Uterus (tissue), 4 donors: ENCODE results near the gene PUM1. TPM values are rescaled to one million over a fixed set of nuclear protein-coding genes. Genes with fewer than 3 reads are reported as not detected.
"Not testable (repeated sequence)": the region's sequence is repeated elsewhere in the genome, so short reads cannot be mapped to it uniquely, and the experiment has no call there.

Experiments used
- DNase-seq, 2 donors: peaks; one replicate each; pipeline ENCODE4 v3.0.0-alpha.2; 2019 to 2020
- H3K27ac ChIP-seq, 2 donors: fragments of 200-600 bp; sonication (generic); 1 replicate in 1 of 2; 2 replicates in 1 of 2; pipeline ENCODE4 v1.5.1; 2016 to 2018
- H3K27me3 ChIP-seq, 2 donors: fragments of 200-600 bp; sonication (generic); one replicate each; pipeline ENCODE4 v1.5.1; 2018 to 2019; ENCODE audit warnings: control low read depth in 1 of 2
- H3K36me3 ChIP-seq, 2 donors: fragments of 200-600 bp; sonication (generic); one replicate each; pipeline ENCODE4 v1.5.1; 2019; ENCODE audit warnings: control low read depth in 1 of 2
- H3K4me1 ChIP-seq, 2 donors: fragments of 200-600 bp; sonication (generic); one replicate each; pipeline ENCODE4 v1.5.1; 2018 to 2019; ENCODE audit warnings: control low read depth in 1 of 2
- H3K4me3 ChIP-seq, 2 donors: fragments of 200-600 bp; sonication (generic); 1 replicate in 1 of 2; 2 replicates in 1 of 2; pipeline ENCODE4 v1.5.1; 2018 to 2019; ENCODE audit warnings: mild to moderate bottlenecking in 1 of 2
- H3K9me3 ChIP-seq, 2 donors: fragments of 200-600 bp; sonication (generic); one replicate each; pipeline ENCODE4 v1.5.1; 2019; ENCODE audit warnings: control low read depth in 1 of 2
- POLR2A ChIP-seq, 2 donors: fragments of 450-650 bp; IDR thresholded peaks; one replicate each; pipeline ENCODE4 v1.6.1; 2016; ENCODE audit warnings: antibody characterized with exemption in 2 of 2, mild to moderate bottlenecking in 1 of 2, moderate library complexity in 1 of 2
- intact Hi-C: fragments of 100-400 bp; cut with DNase I; formaldehyde crosslinking; loops from one replicate; pipeline ENCODE4 v1.15.1; 2023; ENCODE audit warnings: low total_unique reads
- total RNA-seq, 4 donors: library from RNA; depleted of rRNA in 3 of 4; stranded (reverse); fragments of >200 nt in 3 of 4; gene quantifications; one replicate each; pipeline versions ENCODE4 v1.1.0 to v1.2.4, GENCODE V29; 2014 to 2023
- TF ChIP-seq, protein P1 (sequence below), 4 experiments: fragments of 200-600 bp in 2 of 4; fragments of 450-650 bp in 2 of 4; sonication (generic) in 2 of 4; IDR thresholded peaks; one replicate each; pipeline ENCODE4 v1.5.1; 2016 to 2019; ENCODE audit warnings: antibody characterized with exemption in 4 of 4, mild to moderate bottlenecking in 2 of 4, moderate library complexity in 1 of 4
- donor health status: DM: yes; HTN: yes; CAD: no.

Gene PUM1
- total RNA-seq, 4 donors from 2014 or later = 42.9 to 152 (median 113) TPM

DNA sequence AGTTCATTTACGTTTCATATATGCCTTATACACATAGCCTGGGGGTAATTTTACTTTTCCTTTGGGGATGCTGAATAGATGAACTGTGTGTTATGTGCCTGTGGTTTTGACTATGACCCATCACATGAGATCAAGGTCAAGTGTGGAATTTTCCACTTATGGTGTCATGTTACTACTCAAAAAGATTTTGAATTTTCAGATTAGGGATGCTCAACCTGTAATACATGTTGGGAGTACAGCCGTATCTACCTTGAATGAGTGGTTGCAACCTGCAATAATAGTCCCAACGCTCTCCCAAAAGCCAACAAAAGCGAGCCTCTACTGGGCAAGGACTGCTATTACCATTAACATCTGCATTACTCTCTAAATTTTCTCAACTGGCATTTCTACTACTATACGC lies 88.4 kb downstream of the PUM1 start:
- no peaks in the 10 kb centered on the region for H3K4me1 ChIP-seq
- TF ChIP-seq POLR2A (IDR thresholded peaks at IDR 0.05) = no peak
- no peaks in the 10 kb centered on the region for H3K36me3 ChIP-seq
- DNase-seq = no peak
- H3K27ac ChIP-seq = no peak overlapping the region
- H3K4me3 ChIP-seq = no peak overlapping the region
- H3K9me3 ChIP-seq = no peaks in the 10 kb centered on the region
- no peaks in the 10 kb centered on the region for H3K27me3 ChIP-seq
- intact Hi-C loops = no loop called here

DNA sequence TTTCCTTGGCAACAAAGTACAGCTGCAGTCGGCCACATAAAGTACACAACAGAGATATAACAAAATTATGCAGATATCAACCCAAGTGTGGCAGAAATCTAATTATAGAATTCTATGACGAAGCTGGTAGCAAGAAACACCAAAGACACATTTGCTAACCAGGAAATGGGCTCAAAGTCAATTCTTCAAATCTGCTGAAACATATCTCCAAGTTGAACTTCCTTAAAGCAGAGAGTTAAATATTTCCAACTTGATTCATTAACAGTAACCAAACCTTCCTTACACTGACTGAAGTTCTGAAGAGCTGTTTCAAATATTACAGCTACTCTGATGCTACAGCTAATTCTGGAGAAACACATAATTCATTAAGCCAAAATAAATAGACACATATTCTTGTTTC lies 89.4 kb downstream of the PUM1 start:
- TF ChIP-seq, protein P1, sequence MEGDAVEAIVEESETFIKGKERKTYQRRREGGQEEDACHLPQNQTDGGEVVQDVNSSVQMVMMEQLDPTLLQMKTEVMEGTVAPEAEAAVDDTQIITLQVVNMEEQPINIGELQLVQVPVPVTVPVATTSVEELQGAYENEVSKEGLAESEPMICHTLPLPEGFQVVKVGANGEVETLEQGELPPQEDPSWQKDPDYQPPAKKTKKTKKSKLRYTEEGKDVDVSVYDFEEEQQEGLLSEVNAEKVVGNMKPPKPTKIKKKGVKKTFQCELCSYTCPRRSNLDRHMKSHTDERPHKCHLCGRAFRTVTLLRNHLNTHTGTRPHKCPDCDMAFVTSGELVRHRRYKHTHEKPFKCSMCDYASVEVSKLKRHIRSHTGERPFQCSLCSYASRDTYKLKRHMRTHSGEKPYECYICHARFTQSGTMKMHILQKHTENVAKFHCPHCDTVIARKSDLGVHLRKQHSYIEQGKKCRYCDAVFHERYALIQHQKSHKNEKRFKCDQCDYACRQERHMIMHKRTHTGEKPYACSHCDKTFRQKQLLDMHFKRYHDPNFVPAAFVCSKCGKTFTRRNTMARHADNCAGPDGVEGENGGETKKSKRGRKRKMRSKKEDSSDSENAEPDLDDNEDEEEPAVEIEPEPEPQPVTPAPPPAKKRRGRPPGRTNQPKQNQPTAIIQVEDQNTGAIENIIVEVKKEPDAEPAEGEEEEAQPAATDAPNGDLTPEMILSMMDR (IDR thresholded peaks at IDR 0.05) = no peak
- TF ChIP-seq POLR2A (IDR thresholded peaks at IDR 0.05) = no peak

DNA sequence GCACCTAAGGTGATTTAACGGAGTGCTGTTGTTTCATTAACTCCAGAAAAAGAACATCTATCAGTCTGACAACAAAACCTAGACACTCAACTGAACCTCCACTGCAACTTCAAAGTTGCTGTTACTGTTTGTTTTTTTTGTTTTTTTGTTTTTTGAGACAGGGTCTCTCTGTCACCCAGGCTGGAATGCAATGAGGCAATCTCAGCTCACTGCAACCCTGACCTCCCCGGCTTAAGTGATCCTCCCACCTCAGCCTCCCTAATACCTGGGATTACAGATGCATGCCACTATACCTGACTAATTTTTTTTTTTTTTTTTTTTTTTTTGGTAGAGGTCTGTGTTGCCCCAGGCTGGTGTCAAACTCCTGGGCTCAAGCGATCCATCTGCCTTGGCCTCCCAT lies 90.3 kb downstream of the PUM1 start:
- Histone ChIP-seq H3K27me3 (no peaks in the 10 kb centered on the region), H3K9me3 (no peaks in the 10 kb centered on the region), H3K4me3 (no peak overlapping the region), H3K36me3 (no peaks in the 10 kb centered on the region), H3K27ac (no peak overlapping the region), H3K4me1 (no peaks in the 10 kb centered on the region)
- intact Hi-C loops = no loop called here
- DNase-seq = no peak
- no peak for TF ChIP-seq POLR2A (IDR thresholded peaks at IDR 0.05)
- TF ChIP-seq, protein P1 (IDR thresholded peaks at IDR 0.05) = no peak

More for the DNA sequence above, 89.4 kb downstream of the PUM1 start:
- no peak for DNase-seq
- no peaks in the 10 kb centered on the region for H3K9me3 ChIP-seq
- peak overlapping the region in 1 of 2 donors; percentile 7 for H3K27ac ChIP-seq
- H3K36me3 ChIP-seq = no peaks in the 10 kb centered on the region
- H3K4me3 ChIP-seq = no peak overlapping the region
- no peaks in the 10 kb centered on the region for H3K4me1 ChIP-seq
- H3K27me3 ChIP-seq = no peaks in the 10 kb centered on the region
- intact Hi-C loops = no loop called here

DNA sequence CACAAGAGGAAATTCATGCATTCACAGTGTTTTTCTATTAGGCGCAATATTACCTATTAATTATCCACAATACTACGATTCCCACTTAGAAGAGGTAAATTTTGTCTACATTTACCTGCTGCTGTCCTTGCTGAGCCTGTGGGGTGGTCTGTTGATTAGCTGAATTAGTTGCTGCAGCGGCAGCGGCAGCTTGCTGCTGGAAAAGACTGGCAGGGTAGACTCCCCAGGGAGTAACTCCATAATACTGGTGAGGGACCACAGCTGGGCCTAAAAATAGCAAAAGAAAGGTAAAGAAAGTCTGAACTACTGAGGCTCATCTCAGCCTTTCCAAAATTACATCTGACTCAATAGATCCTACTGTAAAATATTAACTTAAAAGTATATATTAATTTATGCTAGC lies 91.0 kb downstream of the PUM1 start:
- no peaks in the 10 kb centered on the region for H3K36me3 ChIP-seq
- no peaks in the 10 kb centered on the region for H3K27me3 ChIP-seq
- no peak for TF ChIP-seq POLR2A (IDR thresholded peaks at IDR 0.05)
- TF ChIP-seq, protein P1 (IDR thresholded peaks at IDR 0.05) = no peak
- H3K27ac ChIP-seq = no peak overlapping the region
- H3K4me3 ChIP-seq = no peak overlapping the region
- no peak for DNase-seq
- no peaks in the 10 kb centered on the region for H3K9me3 ChIP-seq
- no peaks in the 10 kb centered on the region for H3K4me1 ChIP-seq
- intact Hi-C loops = no loop called here

DNA sequence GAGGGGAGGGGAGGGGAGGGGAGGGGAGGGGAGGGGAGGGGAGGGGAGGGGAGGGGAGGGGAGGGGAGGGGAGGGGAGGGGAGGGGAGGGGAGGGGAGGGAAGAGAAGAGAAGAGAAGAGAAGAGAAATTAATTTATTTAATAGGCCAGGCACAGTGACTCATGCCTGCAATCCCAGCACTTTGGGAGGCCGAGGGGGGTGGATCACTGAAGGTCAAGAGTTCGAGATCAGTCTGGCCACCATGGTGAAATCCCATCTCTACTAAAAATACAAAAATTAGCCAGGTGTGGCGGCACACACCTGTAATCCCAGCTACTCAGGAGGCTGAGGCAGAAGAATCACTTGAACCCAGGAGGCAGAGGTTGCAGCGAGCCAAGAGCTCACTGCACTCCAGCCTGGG lies 93.2 kb downstream of the PUM1 start:
- H3K4me3 ChIP-seq, DNase-seq, H3K27me3 ChIP-seq, H3K27ac ChIP-seq, H3K36me3 ChIP-seq, H3K9me3 ChIP-seq, intact Hi-C loops, H3K4me1 ChIP-seq: not testable (repeated sequence)

DNA sequence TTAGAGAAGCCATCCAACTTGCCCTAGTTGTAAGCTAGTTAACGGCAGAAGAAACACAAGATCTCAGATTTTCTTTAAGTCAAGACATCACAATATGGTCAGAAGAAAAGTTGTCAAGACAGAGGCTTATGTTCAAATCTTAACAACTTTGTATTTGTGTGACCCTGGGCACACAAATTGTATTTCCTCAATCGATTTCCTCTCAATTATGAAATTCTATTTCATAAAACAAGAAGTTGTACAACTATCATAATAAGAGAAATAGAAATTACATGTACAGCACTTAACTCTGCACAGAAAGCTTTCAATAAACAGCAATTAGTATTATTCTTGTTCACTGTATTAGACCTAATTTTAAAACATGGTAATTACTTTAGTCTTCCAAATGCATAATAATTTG lies 94.0 kb downstream of the PUM1 start:
- Histone ChIP-seq H3K4me1 (peaks cover 4 to 9% of the 10 kb centered on the region in 2 donors), H3K27me3 (no peaks in the 10 kb centered on the region), H3K27ac (no peak overlapping the region), H3K36me3 (no peaks in the 10 kb centered on the region), H3K4me3 (no peak overlapping the region), H3K9me3 (no peaks in the 10 kb centered on the region)
- intact Hi-C loops = no loop called here
- TF ChIP-seq, protein P1 (IDR thresholded peaks at IDR 0.05) = no peak
- TF ChIP-seq POLR2A (IDR thresholded peaks at IDR 0.05) = no peak
- DNase-seq = no peak
